Esophagus muscularis mucosa (tissue), 4 donors: Measurements from ENCODE around the gene F5. TPM values are rescaled to one million over a fixed set of nuclear protein-coding genes. Genes with fewer than 3 reads are reported as not detected.

Experiments
- DNase-seq: peaks from one replicate; pipeline ENCODE4 v3.0.0-alpha.2; 2017; ENCODE audit errors: extremely low spot score
- H3K27ac ChIP-seq, 4 donors: fragments of 200-600 bp; sonication (generic); replicated peaks in 1 of 4; 1 replicate in 3 of 4; 2 replicates in 1 of 4; pipeline ENCODE4 v1.5.1; 2016 to 2019; ENCODE audit warnings: mild to moderate bottlenecking in 1 of 4
- H3K27me3 ChIP-seq, 4 donors: fragments of 200-600 bp; sonication (generic); one replicate each; pipeline versions ENCODE4 v1.5.1 to v1.6.0; 2016 to 2019
- H3K36me3 ChIP-seq, 4 donors: fragments of 200-600 bp; sonication (generic); one replicate each; pipeline ENCODE4 v1.5.1; 2016 to 2019
- H3K4me1 ChIP-seq, 4 donors: fragments of 200-600 bp; sonication (generic); one replicate each; pipeline ENCODE4 v1.5.1; 2016 to 2019
- H3K4me3 ChIP-seq, 4 donors: fragments of 200-600 bp; sonication (generic); 1 replicate in 2 of 4; 2 replicates in 2 of 4; pipeline ENCODE4 v1.5.1; 2016 to 2019; ENCODE audit warnings: mild to moderate bottlenecking in 4 of 4, moderate library complexity in 1 of 4
- H3K9me3 ChIP-seq, 4 donors: fragments of 200-600 bp; sonication (generic); 1 replicate in 3 of 4; 2 replicates in 1 of 4; pipeline ENCODE4 v1.5.1; 2016 to 2019
- CTCF ChIP-seq, 3 experiments: fragments of 200-600 bp in 2 of 3; fragments of 450-650 bp in 1 of 3; sonication (generic) in 2 of 3; IDR thresholded peaks; one replicate each; pipeline ENCODE4 v1.5.1; 2017 to 2019; ENCODE audit warnings: antibody characterized with exemption in 3 of 3, mild to moderate bottlenecking in 2 of 3, moderate library complexity in 1 of 3
- EP300 ChIP-seq: sonication (generic); formaldehyde crosslinking; IDR thresholded peaks from one replicate; pipeline ENCODE4 v1.6.1; 2017; ENCODE audit warnings: antibody characterized with exemption
- POLR2A ChIP-seq: fragments of 450-650 bp; IDR thresholded peaks from one replicate; pipeline ENCODE4 v1.6.1; 2017; ENCODE audit warnings: antibody characterized with exemption, moderate library complexity, mild to moderate bottlenecking, low read depth
- POLR2AphosphoS5 ChIP-seq, 2 donors: sonication (generic); formaldehyde crosslinking; IDR thresholded peaks; one replicate each; pipeline ENCODE4 v1.6.1; 2017; ENCODE audit warnings: antibody characterized with exemption in 2 of 2
- WGBS: methylation state at CpG from one replicate; pipeline ENCODE4 v1.1.5; 2018; 5-methylcytosine and 5-hydroxymethylcytosine counted together
- intact Hi-C: fragments of 100-400 bp; cut with DNase I; formaldehyde crosslinking; loops from one replicate; pipeline ENCODE4 v1.15.1; 2023
- total RNA-seq, 4 donors: library from RNA; depleted of rRNA; stranded (reverse); fragments of >200 nt; gene quantifications; one replicate each; pipeline versions ENCODE4 v1.1.0 to v1.2.1, GENCODE V29; 2016

Gene F5
- total RNA-seq, 4 donors from 2014 or later: 0.13 to 1.2 (median 0.34) TPM; not detected in 1

GRCh38 chr1:169561692-169562091 lies 24.6 kb downstream of the F5 start:
- WGBS: 88% methylated on average over 1 of the region's 1 CpG
- no peak for DNase-seq
- Histone ChIP-seq H3K36me3 (no peaks in the 10 kb centered on the region), H3K4me3 (no peak overlapping the region), H3K27ac (no peak overlapping the region), H3K9me3 (peaks cover 0 to 21% (median 9%) of the 10 kb centered on the region in 4 donors), H3K4me1 (no peaks in the 10 kb centered on the region), H3K27me3 (no peaks in the 10 kb centered on the region)
- intact Hi-C loops: no loop called here
- TF ChIP-seq POLR2AphosphoS5 (IDR thresholded peaks at IDR 0.05) (no peak), CTCF (IDR thresholded peaks at IDR 0.05) (no peak), EP300 (no peak), POLR2A (no peak)

- WGBS: 85% methylated on average over 5 of the region's 5 CpGs
Measured at GRCh38 chr1:169557131-169557530, 29.1 kb downstream of the F5 start.

GRCh38 chr1:169550294-169550693 lies 36.0 kb downstream of the F5 start:
- DNase-seq: no peak
- H3K27ac ChIP-seq: no peak overlapping the region
- H3K4me3 ChIP-seq: no peak overlapping the region
- H3K4me1 ChIP-seq: no peaks in the 10 kb centered on the region
- peaks cover 0 to 7% (median 0%) of the 10 kb centered on the region in 4 donors for H3K36me3 ChIP-seq
- H3K27me3 ChIP-seq: peaks cover 0 to 3% (median 0%) of the 10 kb centered on the region in 4 donors
- intact Hi-C loops: loop anchor here (5.0 to 10.0 kb wide), 2 partner anchors 165 to 262 kb away; partner anchors contain the start of gene SELL
- TF ChIP-seq POLR2AphosphoS5 (IDR thresholded peaks at IDR 0.05) (no peak), CTCF (IDR thresholded peaks at IDR 0.05) (peak; percentile 25 to 54 (median 29))
- WGBS: 32% methylated on average over 4 of the region's 4 CpGs
- H3K9me3 ChIP-seq: no peaks in the 10 kb centered on the region

More at GRCh38 chr1:169557131-169557530, 29.1 kb downstream of the F5 start:
- no peak for DNase-seq
- no peak overlapping the region for H3K27ac ChIP-seq
- H3K4me1 ChIP-seq: no peaks in the 10 kb centered on the region
- intact Hi-C loops: loop anchor here (10.0 kb wide), 1 partner anchor 158 kb away; the partner anchor contains the start of gene SELL
- no peaks in the 10 kb centered on the region for H3K9me3 ChIP-seq
- peaks cover 0 to 9% (median 0%) of the 10 kb centered on the region in 4 donors for H3K36me3 ChIP-seq
- H3K27me3 ChIP-seq: no peaks in the 10 kb centered on the region
- TF ChIP-seq EP300: no peak
- TF ChIP-seq POLR2A: no peak
- TF ChIP-seq POLR2AphosphoS5 (IDR thresholded peaks at IDR 0.05): no peak
- no peak for TF ChIP-seq CTCF (IDR thresholded peaks at IDR 0.05)
- no peak overlapping the region for H3K4me3 ChIP-seq

DNA sequence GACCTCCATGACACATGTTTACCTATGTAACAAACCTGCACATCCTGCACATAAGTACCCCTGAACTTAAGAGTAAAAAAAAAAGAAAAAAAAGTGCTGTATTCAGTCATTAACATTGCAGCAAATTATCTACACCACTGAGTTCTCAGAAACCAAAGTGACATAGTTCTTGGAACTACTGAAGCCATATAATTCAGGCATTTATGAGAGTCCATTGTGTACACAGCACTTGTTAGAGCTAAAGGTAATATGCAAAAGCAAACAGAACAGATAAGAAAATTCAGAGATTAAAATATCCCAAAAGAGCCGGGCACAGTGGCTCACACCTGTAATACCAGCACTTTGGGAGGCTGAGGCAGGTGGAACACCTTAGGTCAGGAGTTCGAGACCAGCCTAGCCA lies 38.0 kb downstream of the F5 start:
- WGBS: 74% methylated on average over 2 of the region's 2 CpGs
- intact Hi-C loops: no loop called here
- no peak for DNase-seq

More for the DNA sequence above, 38.0 kb downstream of the F5 start:
- Histone ChIP-seq H3K4me1 (no peaks in the 10 kb centered on the region), H3K9me3 (no peaks in the 10 kb centered on the region), H3K27ac (no peak overlapping the region), H3K27me3 (peaks cover 0 to 3% (median 0%) of the 10 kb centered on the region in 4 donors), H3K4me3 (no peak overlapping the region), H3K36me3 (no peaks in the 10 kb centered on the region)
- TF ChIP-seq POLR2A (no peak), EP300 (no peak), CTCF (IDR thresholded peaks at IDR 0.05) (no peak), POLR2AphosphoS5 (IDR thresholded peaks at IDR 0.05) (no peak)
